Activated naive CD8-positive, alpha-beta T cell treated with anti-CD3 and anti-CD28 coated beads, Interleukin-2, amount 10 ng/mL, durations not matched to agents 7 days and 5 days (primary cell): ENCODE results near the gene TPO. TPM values are rescaled to one million over a fixed set of nuclear protein-coding genes. Genes with fewer than 3 reads are reported as not detected.

Experiments used
- ATAC-seq: fragments of 150-1000 bp; cut with Tn5 transposase; one replicate; pipeline ENCODE4 v1.10.0; 2021; ENCODE audit warnings: low read depth, moderate library complexity
- POLR2A ChIA-PET: fragments of 350-600 bp; sonication (Branson Sonifier 250); formaldehyde crosslinking; loops from one replicate; lab custom pipeline; 2021; ENCODE audit warnings: antibody characterized with exemption; lab: Charles Lee
- DNase-seq: peaks from one replicate; pipeline ENCODE4 v3.0.0; 2021
- H3K27ac Mint-ChIP-seq: one replicate; pipeline ENCODE4 v1.8.0; 2022; ENCODE audit warnings: mild to moderate bottlenecking, mixed read lengths
- H3K27me3 Mint-ChIP-seq: one replicate; pipeline ENCODE4 v1.8.0; 2022; ENCODE audit warnings: mild to moderate bottlenecking, moderate library complexity, mixed read lengths
- H3K36me3 Mint-ChIP-seq: one replicate; pipeline ENCODE4 v1.8.0; 2021; ENCODE audit warnings: mild to moderate bottlenecking, mixed read lengths
- H3K4me1 Mint-ChIP-seq: one replicate; pipeline ENCODE4 v1.8.0; 2021; ENCODE audit warnings: mixed read lengths
- H3K4me3 Mint-ChIP-seq: one replicate; pipeline ENCODE4 v1.8.0; 2022; ENCODE audit warnings: mild to moderate bottlenecking, moderate library complexity, mixed read lengths
- H3K9me3 Mint-ChIP-seq: one replicate; pipeline ENCODE4 v1.8.0; 2021; ENCODE audit warnings: mixed read lengths
- total RNA-seq, 2 experiments: library from RNA; stranded (reverse); gene quantifications; one replicate each; pipeline ENCODE4 v1.2.3, GENCODE V29; 2021

The TPO gene
- total RNA-seq, 2 experiments from 2014 or later, result not detected

DNA sequence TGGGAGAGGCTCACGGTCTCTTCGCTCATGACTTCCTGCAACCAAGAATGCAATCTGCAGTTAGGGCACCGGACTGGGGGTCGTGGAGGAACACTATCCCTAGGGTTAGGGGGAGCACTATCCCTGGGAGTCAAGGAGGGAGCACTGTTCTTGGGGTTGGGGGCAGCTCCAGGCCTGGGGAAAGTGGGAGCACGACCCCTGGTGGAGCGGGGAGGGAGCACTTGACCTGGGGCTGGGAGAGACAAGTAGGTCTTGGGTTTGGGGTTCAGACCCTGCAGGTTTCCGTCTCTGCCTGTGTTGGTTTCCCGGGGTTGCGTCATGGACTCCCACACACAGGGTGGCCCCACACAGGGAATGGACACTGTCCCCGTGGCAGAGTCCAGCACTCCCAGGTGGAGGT lies 133.6 kb downstream of the TPO start:
- Mint-ChIP-seq H3K36me3 (no peaks in the 10 kb centered on the region), H3K4me1 (no peaks in the 10 kb centered on the region), H3K9me3 (no peaks in the 10 kb centered on the region), H3K27me3 (peaks cover 3% of the 10 kb centered on the region), H3K27ac (no peak overlapping the region), H3K4me3 (no peak overlapping the region)
- POLR2A ChIA-PET, result interaction anchor here (1.3 kb wide), 1 partner anchor 869 kb away, joined by 4 read pairs; the partner anchor contains the start of gene TMEM18
- DNase-seq (no peak), ATAC-seq (no peak)

DNA sequence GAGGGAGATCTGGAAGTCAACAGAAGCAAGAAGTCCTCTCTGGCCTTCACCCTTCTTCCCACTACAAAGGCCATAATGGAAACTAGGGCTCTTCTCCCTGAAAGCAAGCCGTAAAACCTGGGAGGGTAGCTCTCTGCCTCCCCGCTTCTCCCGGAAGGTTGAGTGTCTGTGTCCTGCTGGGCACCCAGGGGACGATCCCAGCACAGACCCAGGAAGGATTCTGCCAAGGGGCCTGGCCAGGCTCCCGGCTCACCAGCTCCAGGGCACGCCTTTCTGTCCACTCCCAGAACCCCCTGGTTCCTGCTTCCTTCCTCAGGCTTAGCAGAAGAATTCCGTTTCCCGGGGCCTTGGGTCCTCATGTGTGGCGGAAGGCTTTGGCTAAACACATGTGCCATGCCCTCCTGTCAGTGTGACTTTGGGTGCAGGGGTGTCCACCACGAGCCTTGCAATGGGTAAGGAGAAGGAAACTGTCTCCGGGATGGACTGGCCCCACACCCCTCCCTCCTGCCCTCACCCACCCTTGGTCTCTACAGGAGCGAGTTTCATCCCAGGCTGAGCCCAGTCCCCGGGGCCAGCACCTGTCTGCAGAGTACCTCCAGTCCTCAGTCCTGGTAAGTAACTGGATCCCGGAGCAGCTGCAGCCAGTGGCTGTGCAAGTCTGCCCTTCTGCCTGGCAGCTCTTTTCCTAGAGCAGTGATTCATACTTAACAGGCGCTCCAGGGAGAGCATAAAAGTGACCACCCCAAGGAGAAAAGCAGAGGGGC lies 135.8 kb downstream of the TPO start:
- Mint-ChIP-seq H3K36me3 (no peaks in the 10 kb centered on the region), H3K9me3 (no peaks in the 10 kb centered on the region), H3K27ac (no peak overlapping the region), H3K27me3 (peaks cover 3% of the 10 kb centered on the region), H3K4me3 (no peak overlapping the region), H3K4me1 (no peaks in the 10 kb centered on the region)
- no peak for ATAC-seq
- no peak for DNase-seq
- POLR2A ChIA-PET, result no interaction called here

DNA sequence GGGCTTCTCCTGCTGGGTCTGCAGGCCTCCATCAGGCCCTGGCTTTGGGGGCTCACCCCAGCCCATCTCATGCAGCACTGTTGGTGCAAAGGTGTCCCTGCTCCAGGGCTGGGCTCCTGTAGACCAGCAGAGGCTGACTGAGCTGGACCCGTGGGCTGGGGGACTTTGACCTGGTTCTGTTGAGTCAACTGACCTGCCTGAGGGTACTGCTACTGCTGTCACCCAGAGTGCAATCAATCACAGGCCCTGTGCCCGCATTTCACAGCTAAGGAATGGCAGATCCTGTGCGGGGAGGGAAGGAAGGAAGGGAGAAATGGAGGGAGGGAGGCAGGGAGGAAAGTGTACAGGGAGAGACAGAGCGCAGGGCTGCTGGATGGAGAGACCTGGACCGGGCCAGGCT lies 136.8 kb downstream of the TPO start:
- Mint-ChIP-seq H3K36me3 (no peaks in the 10 kb centered on the region), H3K9me3 (no peaks in the 10 kb centered on the region), H3K4me3 (no peak overlapping the region), H3K27me3 (peaks cover 3% of the 10 kb centered on the region), H3K27ac (no peak overlapping the region), H3K4me1 (no peaks in the 10 kb centered on the region)
- no peak for DNase-seq
- ATAC-seq, result no peak
- POLR2A ChIA-PET, result no interaction called here

DNA sequence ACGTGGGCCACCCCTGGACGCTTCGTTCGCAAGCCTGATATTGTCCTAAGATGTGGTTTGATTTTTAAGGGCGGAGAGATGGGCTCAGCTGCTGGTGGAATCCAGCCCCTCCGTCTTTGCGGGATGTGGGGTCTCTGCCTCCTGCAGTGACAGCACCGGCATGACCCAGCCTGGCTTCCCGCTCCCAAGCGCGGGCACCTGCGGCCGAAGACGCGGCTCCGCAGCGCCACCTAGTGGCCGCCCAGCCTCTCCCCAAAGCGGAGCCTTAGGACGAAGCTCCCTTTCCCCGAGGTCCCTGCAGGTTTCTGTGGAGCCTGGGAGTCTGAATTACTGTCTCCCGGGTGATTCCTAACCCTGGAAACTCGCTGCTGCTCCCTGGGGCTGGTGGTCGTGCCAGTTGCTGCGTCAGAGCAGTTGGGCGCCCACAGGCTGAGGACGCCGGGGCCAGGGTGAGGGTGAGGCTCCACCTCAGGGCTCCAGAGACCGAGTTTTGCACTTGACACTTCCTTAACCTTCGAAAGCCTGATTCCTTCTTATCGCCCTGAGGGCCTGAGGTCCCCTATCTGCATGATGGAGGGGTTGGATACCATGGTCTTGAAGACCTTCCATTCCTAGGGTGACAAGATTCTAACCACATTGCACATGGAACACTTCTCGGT lies 137.5 kb downstream of the TPO start:
- no peaks in the 10 kb centered on the region for H3K4me1 Mint-ChIP-seq
- ATAC-seq (peak; percentile 87), DNase-seq (peak; percentile 83)
- no peaks in the 10 kb centered on the region for H3K36me3 Mint-ChIP-seq
- POLR2A ChIA-PET, result no interaction called here
- H3K27ac Mint-ChIP-seq, result no peak overlapping the region
- peaks cover 3% of the 10 kb centered on the region for H3K27me3 Mint-ChIP-seq
- no peaks in the 10 kb centered on the region for H3K9me3 Mint-ChIP-seq
- H3K4me3 Mint-ChIP-seq, result no peak overlapping the region

DNA sequence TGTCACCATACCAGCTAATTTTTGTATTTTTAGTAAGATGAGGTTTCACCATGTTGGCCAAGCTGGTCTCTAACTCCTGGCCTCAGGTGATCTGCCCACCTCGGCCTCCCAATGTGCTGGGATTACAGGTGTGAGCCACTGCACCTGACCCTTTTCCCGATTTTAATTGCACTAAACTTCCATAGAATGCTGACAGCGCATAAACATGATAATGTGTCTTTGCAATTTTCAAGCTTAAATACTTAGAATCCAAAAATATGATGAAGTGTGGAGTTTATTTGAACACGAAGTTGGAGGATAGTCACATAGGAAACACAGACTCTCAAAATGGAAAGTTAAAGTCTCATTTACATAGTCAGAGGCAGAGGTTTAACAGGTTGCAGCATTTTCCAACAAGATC lies 138.6 kb downstream of the TPO start:
- Mint-ChIP-seq H3K36me3 (no peaks in the 10 kb centered on the region), H3K27ac (no peak overlapping the region), H3K9me3 (no peaks in the 10 kb centered on the region), H3K27me3 (no peaks in the 10 kb centered on the region), H3K4me3 (no peak overlapping the region), H3K4me1 (no peaks in the 10 kb centered on the region)
- POLR2A ChIA-PET, result no interaction called here
- DNase-seq, result no peak
- ATAC-seq, result no peak

DNA sequence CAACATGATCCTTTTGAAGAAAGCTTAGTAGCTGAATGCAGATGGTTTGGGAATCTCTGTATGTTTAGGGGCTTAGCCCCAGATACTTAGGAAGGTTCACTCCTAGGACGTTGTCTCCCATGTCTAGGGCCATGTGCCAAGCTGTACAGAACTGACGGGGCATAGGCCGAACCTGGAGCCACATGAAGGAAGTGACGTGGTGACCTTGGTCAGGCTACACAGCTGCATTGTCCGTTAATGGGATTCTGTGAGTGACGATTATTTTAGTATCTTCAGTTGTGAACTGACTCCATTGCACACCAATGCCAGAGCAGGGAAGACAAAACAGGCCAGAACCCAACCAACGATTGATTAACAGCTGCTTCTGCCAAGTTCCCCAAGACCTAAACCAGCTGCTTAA lies 139.3 kb downstream of the TPO start:
- ATAC-seq, result no peak
- POLR2A ChIA-PET, result no interaction called here

DNA sequence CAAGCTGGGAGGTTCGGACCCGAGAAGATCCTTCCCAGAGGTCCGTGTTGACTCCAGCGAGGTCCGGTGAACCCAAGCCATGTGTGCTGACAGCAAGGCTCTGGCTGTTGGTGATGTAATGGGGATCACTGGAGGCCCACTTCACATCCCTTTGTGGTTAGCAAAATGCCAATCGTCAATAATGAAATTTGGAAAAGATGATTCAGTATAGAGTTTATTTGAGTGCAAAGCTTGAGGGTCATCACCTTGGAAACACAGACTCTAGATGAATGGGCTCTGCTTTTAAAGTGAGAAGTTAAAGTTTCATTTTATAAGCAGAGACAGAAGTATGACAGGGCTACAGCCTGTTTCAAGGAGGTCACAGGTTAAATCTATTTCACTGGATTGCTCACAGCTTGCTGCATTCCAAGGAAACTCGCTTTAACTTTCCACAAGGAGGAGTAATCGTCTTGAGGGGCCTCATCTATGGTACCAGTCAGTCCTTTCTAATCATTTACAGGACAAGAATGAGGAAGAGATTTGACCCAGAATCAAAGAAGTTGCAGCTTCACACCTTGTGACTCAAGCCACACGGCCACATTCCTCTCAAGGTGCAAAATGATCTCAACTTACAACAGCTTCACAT lies 140.5 kb downstream of the TPO start:
- Mint-ChIP-seq H3K27ac (no peak overlapping the region), H3K4me1 (no peaks in the 10 kb centered on the region), H3K9me3 (no peaks in the 10 kb centered on the region), H3K4me3 (no peak overlapping the region), H3K36me3 (no peaks in the 10 kb centered on the region), H3K27me3 (no peaks in the 10 kb centered on the region)
- DNase-seq (no peak), ATAC-seq (no peak)
- POLR2A ChIA-PET, result no interaction called here

More for the DNA sequence above, 139.3 kb downstream of the TPO start:
- DNase-seq, result no peak
- Mint-ChIP-seq H3K27ac (no peak overlapping the region), H3K4me1 (no peaks in the 10 kb centered on the region), H3K4me3 (no peak overlapping the region), H3K9me3 (no peaks in the 10 kb centered on the region), H3K27me3 (no peaks in the 10 kb centered on the region), H3K36me3 (no peaks in the 10 kb centered on the region)

DNA sequence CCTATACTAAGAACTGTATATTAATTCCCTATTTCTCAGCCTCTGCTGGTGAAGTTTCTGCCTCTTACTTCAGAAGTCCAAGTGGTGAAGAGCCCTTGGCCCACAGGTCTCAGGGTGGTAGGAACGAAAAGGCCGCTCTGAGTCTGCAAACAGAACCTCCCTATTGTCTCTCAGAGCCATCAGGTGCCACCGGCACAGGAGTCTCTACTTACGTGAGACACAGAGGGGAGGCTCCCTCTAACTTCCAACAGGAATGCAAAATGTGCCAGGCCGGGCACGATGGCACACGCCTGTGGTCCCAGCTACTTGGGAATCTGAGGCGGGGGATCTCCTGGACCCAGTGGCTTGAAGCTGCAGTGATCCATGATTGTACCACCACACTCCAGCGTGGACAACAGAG lies 143.0 kb downstream of the TPO start:
- H3K36me3 Mint-ChIP-seq, result no peaks in the 10 kb centered on the region
- POLR2A ChIA-PET, result no interaction called here
- H3K4me1 Mint-ChIP-seq, result no peaks in the 10 kb centered on the region
- H3K4me3 Mint-ChIP-seq, result no peak overlapping the region
- H3K27ac Mint-ChIP-seq, result no peak overlapping the region
- H3K27me3 Mint-ChIP-seq, result no peaks in the 10 kb centered on the region
- DNase-seq, result no peak
- no peaks in the 10 kb centered on the region for H3K9me3 Mint-ChIP-seq
- ATAC-seq, result no peak

DNA sequence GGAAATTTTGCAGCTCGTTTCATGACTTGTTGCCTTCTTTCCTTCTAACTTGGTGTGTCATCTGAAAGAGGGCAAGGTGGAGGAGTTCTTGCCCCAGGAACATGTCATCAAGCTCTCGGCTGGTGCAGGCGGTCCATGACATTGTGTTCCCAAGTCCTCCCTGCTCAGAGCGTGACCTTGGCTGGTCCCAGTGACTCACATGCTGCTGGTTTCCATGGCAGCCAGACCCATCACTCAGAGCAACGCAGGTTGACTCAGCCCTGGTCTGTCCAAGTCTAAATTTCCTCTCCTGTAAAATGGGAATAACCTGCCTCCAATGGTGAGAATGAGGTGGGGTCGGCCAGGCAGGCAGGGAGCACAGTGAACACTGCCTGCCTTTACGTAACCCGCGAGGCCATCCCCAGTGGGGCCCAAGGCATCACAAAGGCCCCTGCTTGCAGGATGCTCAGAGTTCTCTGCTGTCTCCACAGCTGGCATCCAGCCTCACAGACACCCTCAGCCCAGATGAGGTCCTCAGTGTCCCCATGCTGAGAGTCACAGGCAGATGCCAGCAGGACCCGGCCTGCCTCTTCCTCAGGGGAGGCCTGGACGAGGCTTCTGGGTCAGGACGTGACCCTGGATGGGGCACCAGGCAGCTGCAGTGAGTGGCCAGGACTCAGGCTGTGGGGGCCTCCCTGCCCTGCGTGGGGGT lies 143.7 kb downstream of the TPO start:
- ATAC-seq, result no peak
- DNase-seq, result no peak
- POLR2A ChIA-PET, result no interaction called here
- Mint-ChIP-seq H3K9me3 (no peaks in the 10 kb centered on the region), H3K27ac (no peak overlapping the region), H3K4me1 (no peaks in the 10 kb centered on the region), H3K4me3 (no peak overlapping the region), H3K36me3 (no peaks in the 10 kb centered on the region), H3K27me3 (no peaks in the 10 kb centered on the region)

DNA sequence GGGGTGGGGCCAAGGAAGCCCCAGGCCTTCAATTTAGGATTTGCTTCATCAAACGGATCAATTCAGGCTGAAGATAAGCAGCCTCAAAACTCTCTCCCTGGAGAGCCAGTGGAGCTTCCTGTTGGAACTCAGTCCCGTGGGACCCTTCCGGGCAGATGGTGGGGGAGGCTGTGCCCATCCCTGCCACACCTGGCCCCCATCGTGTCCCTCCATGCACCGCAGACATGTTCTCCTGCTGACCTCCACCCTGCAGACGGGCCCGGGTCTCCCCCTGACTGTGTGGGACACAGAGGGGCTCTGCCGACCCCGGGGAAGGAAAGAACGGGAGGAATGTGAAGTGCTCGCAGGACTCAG lies 144.2 kb downstream of the TPO start:
- no peak for ATAC-seq
- Mint-ChIP-seq H3K4me1 (no peaks in the 10 kb centered on the region), H3K36me3 (no peaks in the 10 kb centered on the region), H3K9me3 (no peaks in the 10 kb centered on the region), H3K27ac (no peak overlapping the region), H3K27me3 (no peaks in the 10 kb centered on the region), H3K4me3 (no peak overlapping the region)
- POLR2A ChIA-PET, result no interaction called here
- DNase-seq, result no peak

DNA sequence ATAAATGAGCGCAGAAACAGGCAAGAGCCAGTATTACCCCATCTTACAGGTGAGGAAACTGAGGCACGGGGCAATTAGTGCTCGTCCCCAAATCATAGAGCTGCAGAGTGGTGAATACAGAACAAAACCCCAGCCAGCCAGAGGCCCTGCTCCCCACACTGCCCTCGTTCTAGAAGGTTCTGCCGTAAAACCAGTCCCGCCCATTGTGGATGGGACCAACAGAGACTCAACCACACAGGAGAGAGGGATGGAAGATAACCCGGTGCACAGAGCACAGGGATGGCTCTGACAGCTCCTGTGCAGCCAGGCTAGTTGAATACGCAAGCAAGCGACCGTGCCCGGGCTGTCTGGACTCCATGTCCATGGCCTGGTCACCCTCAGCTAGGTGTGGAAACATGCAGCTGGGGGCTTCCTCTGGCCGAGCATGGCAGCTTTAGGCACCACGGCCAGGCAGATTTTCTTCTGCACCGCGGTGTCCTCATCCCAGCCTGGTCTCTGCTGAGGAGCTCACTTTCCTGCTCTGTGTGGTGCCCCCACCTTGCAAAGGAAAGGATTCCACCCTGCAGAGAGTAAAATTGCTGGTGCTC lies 146.4 kb downstream of the TPO start:
- Mint-ChIP-seq H3K9me3 (no peaks in the 10 kb centered on the region), H3K27me3 (no peaks in the 10 kb centered on the region), H3K36me3 (no peaks in the 10 kb centered on the region), H3K4me1 (peaks cover 8% of the 10 kb centered on the region), H3K27ac (no peak overlapping the region), H3K4me3 (no peak overlapping the region)
- POLR2A ChIA-PET, result no interaction called here
- DNase-seq (no peak), ATAC-seq (no peak)

DNA sequence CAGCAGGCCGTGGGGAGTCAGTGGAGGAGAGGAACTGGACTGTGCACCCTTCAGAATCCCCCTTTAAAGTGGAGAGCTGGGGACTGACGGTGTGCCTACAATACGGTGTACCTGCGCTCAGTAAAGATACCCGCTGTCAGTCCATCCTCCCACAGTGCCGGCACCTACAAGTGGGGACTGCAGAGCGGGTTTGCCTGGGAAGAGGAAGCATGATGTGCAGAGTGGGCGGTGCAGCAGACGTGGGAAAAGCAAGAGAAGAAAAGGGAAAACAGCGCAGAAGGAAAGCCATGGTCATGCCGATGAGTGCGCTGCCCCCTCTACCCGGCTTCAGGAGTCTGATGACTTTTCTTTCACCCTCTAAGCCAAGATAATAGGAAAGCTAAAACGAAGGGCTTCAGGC lies 148.0 kb downstream of the TPO start:
- Mint-ChIP-seq H3K9me3 (peaks cover under 1% of the 10 kb centered on the region), H3K27ac (no peak overlapping the region), H3K4me3 (no peak overlapping the region), H3K27me3 (no peaks in the 10 kb centered on the region), H3K4me1 (peaks cover 8% of the 10 kb centered on the region), H3K36me3 (no peaks in the 10 kb centered on the region)
- DNase-seq (no peak), ATAC-seq (no peak)
- POLR2A ChIA-PET, result no interaction called here

DNA sequence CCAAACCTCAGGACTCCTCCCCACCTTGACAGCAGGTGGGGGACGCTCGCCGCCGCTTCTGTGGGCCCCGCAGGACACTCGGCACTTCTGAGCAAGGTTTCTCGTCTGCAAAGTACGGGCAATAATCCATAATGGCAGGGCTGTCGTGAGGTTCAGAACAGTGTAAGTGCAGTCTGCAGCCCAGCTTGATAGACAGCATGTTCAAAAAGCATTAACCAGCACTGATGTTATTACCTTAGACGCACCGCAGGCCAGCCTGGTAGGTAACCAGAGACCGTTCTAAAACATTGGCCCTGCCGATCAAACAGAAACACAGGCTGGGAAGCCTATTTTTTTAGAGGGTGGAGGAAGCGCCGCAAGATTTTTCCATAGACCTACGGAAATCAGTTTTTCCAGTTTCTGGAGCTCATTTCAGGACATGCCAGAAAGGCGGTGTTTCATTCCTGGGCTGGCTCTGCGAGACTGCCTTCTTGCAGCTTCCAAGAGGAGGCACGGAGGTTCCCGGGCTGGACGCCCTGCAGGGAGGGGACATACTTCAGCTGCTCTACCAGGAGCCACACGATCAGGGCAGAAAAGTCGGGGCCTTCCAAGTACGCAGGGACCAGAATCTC lies 148.7 kb downstream of the TPO start:
- Mint-ChIP-seq H3K36me3 (no peaks in the 10 kb centered on the region), H3K9me3 (peaks cover 5% of the 10 kb centered on the region), H3K27me3 (no peaks in the 10 kb centered on the region), H3K4me1 (peaks cover 8% of the 10 kb centered on the region), H3K4me3 (no peak overlapping the region), H3K27ac (no peak overlapping the region)
- no peak for ATAC-seq
- POLR2A ChIA-PET, result no interaction called here
- DNase-seq, result no peak
